Mesodermal cell (in vitro differentiated cells): ENCODE measurements around the gene CSF1R.
"Not testable (repeated sequence)": the region's sequence is repeated elsewhere in the genome, so short reads cannot be mapped to it uniquely, and the experiment has no call there.

Source experiments
- H3K27ac ChIP-seq: 2 replicates; pipeline ENCODE4 v1.7.0; 2013; ENCODE audit warnings: mild to moderate bottlenecking, low read depth, low read length, moderate library complexity; ENCODE audit not compliant: severe bottlenecking
- H3K36me3 ChIP-seq: 2 replicates; pipeline ENCODE4 v1.7.1; 2013; ENCODE audit warnings: mild to moderate bottlenecking, low read length, moderate library complexity; ENCODE audit not compliant: control insufficient read depth, insufficient read depth
- H3K4me1 ChIP-seq: one replicate; pipeline ENCODE4 v1.7.1; 2013; ENCODE audit warnings: mild to moderate bottlenecking, low read length; ENCODE audit not compliant: insufficient read depth, control insufficient read depth, poor library complexity, severe bottlenecking
- H3K4me3 ChIP-seq: 2 replicates; pipeline ENCODE4 v1.7.0; 2013; ENCODE audit warnings: low read length, control low read depth, mild to moderate bottlenecking; ENCODE audit not compliant: insufficient read depth, poor library complexity, severe bottlenecking; ENCODE audit errors: extremely low read depth
- H3K9me3 ChIP-seq: 2 replicates; pipeline ENCODE4 v1.7.1; 2013; ENCODE audit warnings: mild to moderate bottlenecking, low read length, moderate library complexity; ENCODE audit not compliant: control insufficient read depth
- WGBS, 2 experiments: methylation state at CpG; one replicate each; pipeline ENCODE4 v1.1.5; 2013; ENCODE audit warnings: missing lambda C conversion rate in 2 of 2; ENCODE audit not compliant: insufficient coverage in 2 of 2; 5-methylcytosine and 5-hydroxymethylcytosine counted together

Gene CSF1R

DNA sequence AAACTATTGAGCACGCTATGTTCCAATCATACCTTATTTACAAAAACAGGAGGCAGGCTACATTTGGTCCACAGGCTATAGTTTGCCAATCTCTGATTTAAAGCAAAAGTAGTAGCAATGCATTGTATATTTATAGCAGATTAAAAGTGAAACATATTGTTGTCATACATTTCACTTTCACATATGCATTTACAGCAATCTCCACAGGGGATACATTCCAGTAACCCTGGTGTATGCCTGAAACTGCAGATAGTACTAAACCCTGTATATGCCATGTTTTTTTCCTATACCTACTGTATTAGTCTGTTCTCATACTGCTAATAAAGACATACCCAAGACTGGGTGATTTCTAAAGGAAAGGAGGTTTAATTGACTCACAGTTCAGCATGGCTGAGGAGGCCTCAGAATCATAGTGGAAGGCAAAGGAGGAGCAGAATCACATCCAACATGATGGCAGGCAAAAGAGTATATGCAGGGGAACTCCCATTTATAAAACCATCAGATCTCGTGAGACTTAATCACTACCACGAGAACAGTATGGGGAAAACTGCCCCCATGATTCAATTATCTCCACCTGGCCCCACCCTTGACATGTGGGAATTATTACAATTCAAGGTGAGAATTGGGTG lies 5.9 kb upstream of the CSF1R start:
- Histone ChIP-seq H3K9me3 (no peaks in the 10 kb centered on the region), H3K36me3 (no peaks in the 10 kb centered on the region), H3K4me1 (no peaks in the 10 kb centered on the region), H3K4me3 (no peak overlapping the region), H3K27ac (no peak overlapping the region)
- 100% methylated on average over 1 of the region's 3 CpGs; no CpG with 5 or more reads in 1 of the 2 experiments for WGBS, 2 experiments

DNA sequence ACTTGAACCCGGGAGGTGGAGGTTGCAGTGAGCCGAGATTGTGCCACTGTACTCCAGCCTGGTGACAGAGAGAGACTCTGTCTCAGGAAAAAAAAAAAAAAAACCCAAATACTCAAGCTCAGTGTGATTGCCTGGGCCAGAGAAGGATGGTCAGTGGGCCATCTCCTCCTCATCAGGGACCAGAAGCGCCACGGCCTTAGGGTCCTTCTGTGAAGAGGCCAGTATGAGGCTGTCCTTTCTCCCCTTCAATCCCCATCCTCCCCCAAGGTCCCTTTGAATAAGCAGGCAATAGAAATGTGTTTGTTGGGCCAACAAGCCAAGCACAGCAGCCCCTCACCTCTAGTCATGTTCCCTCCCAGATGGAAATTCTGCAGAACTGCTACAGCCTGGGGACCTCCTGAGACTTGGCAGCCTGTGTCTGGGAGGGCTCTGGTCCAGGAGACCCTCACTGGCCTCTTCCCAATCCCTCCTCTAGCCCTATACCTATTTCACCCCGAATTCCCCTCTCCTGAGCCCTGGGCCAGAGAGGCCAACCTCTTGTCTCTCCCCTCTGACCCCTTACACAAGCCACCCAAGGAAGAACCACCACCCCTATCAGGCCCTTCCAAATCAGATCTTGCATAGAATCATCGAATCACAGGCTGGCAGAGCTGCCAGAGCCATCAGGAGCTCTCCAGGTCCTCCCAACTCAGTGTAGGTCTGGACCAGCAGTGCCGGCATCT lies 1.0 kb downstream of the CSF1R start:
- Histone ChIP-seq H3K36me3 (no peaks in the 10 kb centered on the region), H3K27ac (no peak overlapping the region), H3K9me3 (no peaks in the 10 kb centered on the region), H3K4me3 (no peak overlapping the region), H3K4me1 (peaks cover 7% of the 10 kb centered on the region)
- WGBS, 2 experiments, result 61 to 91% methylated on average over 2 to 4 of the region's 7 CpGs

DNA sequence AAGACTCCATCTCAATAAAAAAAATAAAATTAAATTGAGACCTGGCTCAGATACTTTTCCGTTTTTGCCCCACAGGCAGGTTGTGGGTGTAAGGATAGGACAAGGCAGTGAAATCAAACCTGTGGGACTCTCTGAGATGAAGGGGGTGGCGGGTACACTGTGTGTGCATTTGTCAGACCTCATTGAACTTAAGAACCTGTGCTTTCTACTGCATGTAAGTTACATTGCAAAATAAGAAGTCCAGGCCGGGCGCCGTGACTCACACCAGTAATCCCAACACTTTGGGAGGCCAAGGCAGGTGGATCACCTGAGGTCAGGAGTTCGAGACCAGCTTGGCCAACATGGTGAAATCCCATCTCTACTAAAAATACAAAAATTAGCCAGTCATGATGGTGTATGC lies 1.6 kb downstream of the CSF1R start:
- not testable (repeated sequence) for H3K36me3 ChIP-seq, H3K4me1 ChIP-seq, H3K27ac ChIP-seq, H3K9me3 ChIP-seq, H3K4me3 ChIP-seq
- WGBS, 2 experiments, result 88 to 97% methylated on average over 5 to 6 of the region's 6 CpGs

DNA sequence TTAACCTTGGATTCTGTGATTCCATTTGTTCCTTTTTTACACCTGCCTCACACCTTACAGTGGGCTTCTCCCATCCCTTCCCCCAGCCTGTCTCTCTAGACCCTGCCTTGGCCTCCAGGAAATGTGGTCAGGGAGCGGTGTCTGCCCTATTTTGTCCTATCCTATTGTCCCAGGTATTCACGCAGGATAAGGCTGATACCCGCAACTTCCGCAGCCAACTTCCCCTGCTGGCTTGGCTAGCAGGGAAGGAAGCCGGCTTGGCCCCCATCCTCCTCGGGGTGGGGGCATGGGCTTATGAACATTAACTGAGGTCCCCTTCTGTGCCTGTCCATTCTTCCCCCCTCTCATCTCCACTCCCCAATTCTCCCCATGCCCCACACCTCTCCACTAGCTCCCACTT lies 3.5 kb downstream of the CSF1R start:
- peaks cover 7% of the 10 kb centered on the region for H3K4me1 ChIP-seq
- no peak overlapping the region for H3K27ac ChIP-seq
- WGBS, 2 experiments, result 95 to 97% methylated on average over 4 of the region's 6 CpGs
- no peaks in the 10 kb centered on the region for H3K9me3 ChIP-seq
- H3K4me3 ChIP-seq, result no peak overlapping the region
- H3K36me3 ChIP-seq, result no peaks in the 10 kb centered on the region

DNA sequence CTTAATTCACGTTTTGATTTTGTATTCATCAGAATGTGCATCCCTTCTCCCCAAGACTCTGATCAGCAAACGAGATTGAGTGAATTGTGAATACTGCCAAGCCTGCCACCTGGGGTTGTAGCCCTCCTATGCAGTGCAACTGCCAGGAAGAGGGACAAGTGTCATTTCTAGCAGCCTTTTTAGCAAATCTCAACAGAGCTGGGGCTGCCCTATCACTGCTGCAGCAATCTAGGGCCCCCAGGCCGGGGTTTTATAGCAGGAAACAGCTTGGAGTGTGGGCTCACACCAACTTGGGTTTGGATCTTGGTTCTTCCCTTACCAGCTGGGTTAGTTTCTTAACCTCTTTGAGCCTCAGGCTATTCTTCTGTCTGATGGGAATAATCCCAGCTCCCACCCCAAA lies 4.0 kb downstream of the CSF1R start:
- Histone ChIP-seq H3K27ac (no peak overlapping the region), H3K4me1 (peaks cover 7% of the 10 kb centered on the region), H3K36me3 (no peaks in the 10 kb centered on the region), H3K9me3 (no peaks in the 10 kb centered on the region), H3K4me3 (no peak overlapping the region)
- WGBS, 2 experiments, result 49 to 51% methylated on average over 3 of the region's 3 CpGs

DNA sequence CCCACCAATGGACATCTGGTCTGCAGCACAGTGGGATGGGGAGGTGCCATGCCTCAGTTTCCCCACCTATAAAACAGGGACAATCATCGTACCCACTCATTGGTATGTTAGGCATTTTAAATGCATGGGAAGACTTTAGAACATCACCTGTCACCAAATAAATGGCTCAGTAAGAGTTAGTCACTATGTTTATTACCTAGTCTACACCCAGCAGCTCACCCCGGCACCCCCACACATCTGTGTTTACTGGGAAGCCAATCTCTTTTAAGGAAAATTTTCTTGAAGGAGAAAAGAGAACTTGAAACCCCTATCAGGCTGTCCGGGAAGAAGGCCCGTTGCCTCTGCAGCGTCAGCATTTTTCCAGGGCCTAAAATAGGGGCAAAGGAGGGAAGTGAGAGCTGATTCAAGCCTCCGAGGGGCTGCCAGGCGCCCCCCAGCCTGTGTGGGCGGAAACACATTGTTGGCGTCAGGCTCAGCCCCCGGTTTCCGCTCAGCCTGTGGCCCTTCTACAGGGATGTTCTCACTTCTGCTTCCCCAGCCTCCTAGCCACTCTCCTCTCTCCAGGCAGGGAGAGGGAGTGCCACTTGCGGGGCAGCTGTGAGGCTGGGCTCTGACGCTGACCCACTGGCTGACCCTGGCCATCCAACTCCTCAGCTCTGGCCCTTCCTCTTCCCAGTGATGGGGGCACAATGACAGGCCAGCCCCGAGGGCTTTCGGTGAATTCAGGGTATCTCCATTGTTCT lies 4.6 kb downstream of the CSF1R start:
- Histone ChIP-seq H3K9me3 (no peaks in the 10 kb centered on the region), H3K36me3 (no peaks in the 10 kb centered on the region), H3K4me3 (no peak overlapping the region), H3K4me1 (peaks cover 7% of the 10 kb centered on the region), H3K27ac (peak overlapping the region; percentile 23)
- 29 to 37% methylated on average over 10 to 12 of the region's 15 CpGs for WGBS, 2 experiments

DNA sequence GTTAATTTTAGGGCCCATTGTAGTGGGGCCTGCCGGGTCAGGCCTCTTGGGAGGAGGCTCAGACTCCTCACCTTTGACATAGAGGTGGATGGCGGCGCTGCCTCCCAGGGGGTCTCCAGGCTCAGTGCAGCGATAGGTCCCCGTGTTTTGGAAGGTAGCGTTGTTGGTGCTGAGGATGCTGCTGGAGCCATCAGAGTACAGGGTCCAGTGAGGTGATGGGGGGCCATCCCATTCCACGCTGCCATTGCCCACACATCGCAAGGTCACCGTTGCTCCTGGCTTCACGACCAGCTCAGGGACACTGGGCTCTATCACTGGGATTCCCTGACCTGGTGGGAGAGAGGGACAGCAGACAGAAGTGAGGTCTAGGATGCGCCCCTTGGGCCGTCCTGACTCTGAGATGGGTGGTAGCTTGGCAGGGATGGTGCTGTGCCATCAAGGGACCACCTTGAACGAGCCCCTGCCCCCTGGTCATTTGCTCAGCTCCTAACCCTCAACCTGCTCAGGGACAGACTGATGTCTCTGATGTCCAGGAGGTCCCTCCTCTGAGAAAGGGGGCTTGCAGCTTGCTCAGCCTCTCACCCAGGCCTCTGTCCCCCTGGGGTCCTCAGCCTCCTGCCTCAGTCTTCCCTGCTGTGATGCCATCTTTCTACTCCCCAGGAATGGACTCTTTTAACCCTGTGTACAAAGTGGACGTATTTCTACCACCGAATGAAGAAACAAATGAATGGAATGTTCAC lies 5.5 kb downstream of the CSF1R start:
- Histone ChIP-seq H3K36me3 (no peaks in the 10 kb centered on the region), H3K27ac (no peak overlapping the region), H3K4me3 (no peak overlapping the region), H3K4me1 (peaks cover 7% of the 10 kb centered on the region), H3K9me3 (no peaks in the 10 kb centered on the region)
- 90 to 94% methylated on average over 11 to 14 of the region's 15 CpGs for WGBS, 2 experiments

DNA sequence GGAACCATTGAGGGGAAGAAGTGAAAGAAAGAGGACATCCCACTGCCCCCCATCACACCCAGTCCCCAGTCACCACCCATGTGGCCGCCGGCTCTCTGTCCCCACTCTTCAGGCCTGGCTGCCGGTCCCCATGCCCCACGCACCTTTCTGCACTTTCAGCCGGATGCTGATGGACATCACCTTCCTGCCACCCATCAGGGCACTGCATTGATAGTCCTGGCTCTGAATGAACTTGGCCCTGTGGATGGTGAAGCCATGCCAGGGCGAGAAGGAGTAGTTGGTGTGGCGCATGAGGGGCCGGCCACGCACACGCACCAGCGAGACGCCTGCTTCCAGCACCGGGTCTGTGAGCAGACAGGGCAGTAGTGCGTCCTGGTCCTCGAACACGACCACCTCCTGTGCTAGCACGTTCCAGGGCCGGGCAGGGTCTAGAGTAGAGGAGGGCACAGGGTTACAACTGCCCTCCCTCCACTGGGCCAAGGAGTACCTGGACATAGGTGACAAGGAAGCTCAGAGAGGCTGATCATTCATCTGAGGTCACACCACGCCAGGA lies 6.4 kb downstream of the CSF1R start:
- Histone ChIP-seq H3K27ac (no peak overlapping the region), H3K4me1 (peaks cover 7% of the 10 kb centered on the region), H3K4me3 (no peak overlapping the region), H3K36me3 (no peaks in the 10 kb centered on the region), H3K9me3 (no peaks in the 10 kb centered on the region)
- WGBS, 2 experiments, result 90 to 97% methylated on average over 14 to 17 of the region's 19 CpGs

DNA sequence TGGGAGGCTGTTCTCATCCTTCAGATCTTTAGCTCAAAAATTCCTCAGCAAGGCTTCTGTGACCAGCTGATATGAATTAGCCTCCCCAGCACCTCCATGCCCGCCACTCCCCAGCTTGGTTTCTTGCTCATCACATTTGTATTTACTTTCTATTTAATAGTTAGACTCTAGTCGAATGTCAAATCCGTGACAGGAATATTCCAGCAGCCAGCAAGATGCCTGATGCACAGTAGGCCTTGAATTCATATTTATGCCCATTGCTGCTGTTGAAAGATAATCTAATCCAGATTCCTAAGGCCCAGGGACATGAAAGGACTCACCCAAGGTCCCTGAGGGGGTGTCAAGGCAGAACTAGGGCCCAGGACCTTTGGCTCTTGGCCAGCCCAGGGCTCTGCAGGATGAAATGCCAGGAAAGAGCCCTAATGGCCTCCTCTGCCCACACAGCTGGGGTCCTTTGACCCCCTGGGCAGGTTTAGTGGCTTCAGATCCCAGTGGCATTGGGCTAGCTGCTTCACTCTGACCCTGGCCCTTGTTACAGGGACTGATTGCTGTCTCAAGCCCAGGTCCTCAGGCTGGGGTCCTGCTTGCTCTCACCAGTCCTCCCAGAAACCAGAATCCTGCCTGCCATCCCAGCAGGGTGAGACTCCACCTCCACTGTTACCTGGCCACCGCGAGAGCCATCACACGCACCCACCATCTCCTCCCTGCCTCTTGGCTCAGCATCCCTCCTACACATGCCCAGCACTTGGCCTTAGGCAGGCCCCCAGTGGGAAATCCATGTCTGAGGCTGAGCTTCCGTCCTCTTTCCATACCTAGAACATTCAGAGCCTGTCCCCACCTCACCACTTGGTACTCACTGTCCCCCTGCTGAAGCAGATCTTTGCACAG lies 7.3 kb downstream of the CSF1R start:
- H3K36me3 ChIP-seq, result no peaks in the 10 kb centered on the region
- peaks cover 7% of the 10 kb centered on the region for H3K4me1 ChIP-seq
- 89 to 96% methylated on average over 5 to 6 of the region's 7 CpGs for WGBS, 2 experiments
- H3K27ac ChIP-seq, result no peak overlapping the region
- H3K9me3 ChIP-seq, result no peaks in the 10 kb centered on the region
- no peak overlapping the region for H3K4me3 ChIP-seq
